ENCODE results near the gene CTNND1. TPM values are rescaled to one million over a fixed set of nuclear protein-coding genes. Genes with fewer than 3 reads are reported as not detected.

The CTNND1 gene
- total RNA-seq, 1 donor: 140 TPM

- Histone ChIP-seq H4K20me1 (ENCODE audit: insufficient read depth, low read length) (peaks cover 61% of the 10 kb centered on the region), H2AFZ (ENCODE audit: low read length) (no peak overlapping the region)
Measured at GRCh38 chr11:57771365-57771764, 9.8 kb downstream of the CTNND1 start.

DNA sequence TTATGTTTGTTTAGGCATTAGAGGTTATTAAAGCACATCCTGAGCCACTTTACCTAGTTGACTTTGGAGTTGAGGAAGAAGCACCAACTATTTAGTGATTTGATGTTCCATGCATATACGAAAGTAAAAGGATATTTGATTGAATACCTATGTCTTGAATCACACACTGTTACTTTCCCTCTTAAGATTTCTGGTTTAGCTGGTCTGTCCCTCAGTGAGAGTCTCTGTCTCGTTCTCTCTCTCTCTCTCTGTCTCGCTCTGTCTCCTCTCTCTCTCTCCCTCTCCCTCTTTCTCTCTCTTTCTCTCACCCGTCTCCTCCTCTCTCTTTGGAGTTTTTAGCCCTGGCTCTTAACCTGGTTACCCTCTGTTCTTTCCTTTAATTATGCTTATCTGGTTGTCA is 11.0 kb downstream of the CTNND1 start:
- peak overlapping the region; percentile 15 for H3K4me2 ChIP-seq (ENCODE audit: insufficient read depth, low read length)

More at GRCh38 chr11:57771365-57771764, 9.8 kb downstream of the CTNND1 start:
- Histone ChIP-seq H3K27ac (ENCODE audit: low read depth, low read length) (no peak overlapping the region), H3K4me2 (ENCODE audit: insufficient read depth, low read length) (no peak overlapping the region), H3K36me3 (ENCODE audit: insufficient read depth, low read length) (peaks cover 7% of the 10 kb centered on the region), H3K9me3 (ENCODE audit: low read depth, low read length) (no peaks in the 10 kb centered on the region), H3K4me1 (ENCODE audit: insufficient read depth, low read length) (peaks cover 30% of the 10 kb centered on the region), H3K27me3 (ENCODE audit: insufficient read depth, low read length) (no peaks in the 10 kb centered on the region), H3K4me3 (ENCODE audit: insufficient read depth, low read length) (no peak overlapping the region), H3K79me2 (ENCODE audit: insufficient read depth, low read length) (peaks cover 95% of the 10 kb centered on the region)
- DNase-seq (ENCODE audit: insufficient read length, low spot score, missing footprints): no peak
- TF ChIP-seq, protein P1, sequence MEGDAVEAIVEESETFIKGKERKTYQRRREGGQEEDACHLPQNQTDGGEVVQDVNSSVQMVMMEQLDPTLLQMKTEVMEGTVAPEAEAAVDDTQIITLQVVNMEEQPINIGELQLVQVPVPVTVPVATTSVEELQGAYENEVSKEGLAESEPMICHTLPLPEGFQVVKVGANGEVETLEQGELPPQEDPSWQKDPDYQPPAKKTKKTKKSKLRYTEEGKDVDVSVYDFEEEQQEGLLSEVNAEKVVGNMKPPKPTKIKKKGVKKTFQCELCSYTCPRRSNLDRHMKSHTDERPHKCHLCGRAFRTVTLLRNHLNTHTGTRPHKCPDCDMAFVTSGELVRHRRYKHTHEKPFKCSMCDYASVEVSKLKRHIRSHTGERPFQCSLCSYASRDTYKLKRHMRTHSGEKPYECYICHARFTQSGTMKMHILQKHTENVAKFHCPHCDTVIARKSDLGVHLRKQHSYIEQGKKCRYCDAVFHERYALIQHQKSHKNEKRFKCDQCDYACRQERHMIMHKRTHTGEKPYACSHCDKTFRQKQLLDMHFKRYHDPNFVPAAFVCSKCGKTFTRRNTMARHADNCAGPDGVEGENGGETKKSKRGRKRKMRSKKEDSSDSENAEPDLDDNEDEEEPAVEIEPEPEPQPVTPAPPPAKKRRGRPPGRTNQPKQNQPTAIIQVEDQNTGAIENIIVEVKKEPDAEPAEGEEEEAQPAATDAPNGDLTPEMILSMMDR (IDR thresholded peaks at IDR 0.05; ENCODE audit: extremely low read depth, low read depth, low read length): no peak

DNA sequence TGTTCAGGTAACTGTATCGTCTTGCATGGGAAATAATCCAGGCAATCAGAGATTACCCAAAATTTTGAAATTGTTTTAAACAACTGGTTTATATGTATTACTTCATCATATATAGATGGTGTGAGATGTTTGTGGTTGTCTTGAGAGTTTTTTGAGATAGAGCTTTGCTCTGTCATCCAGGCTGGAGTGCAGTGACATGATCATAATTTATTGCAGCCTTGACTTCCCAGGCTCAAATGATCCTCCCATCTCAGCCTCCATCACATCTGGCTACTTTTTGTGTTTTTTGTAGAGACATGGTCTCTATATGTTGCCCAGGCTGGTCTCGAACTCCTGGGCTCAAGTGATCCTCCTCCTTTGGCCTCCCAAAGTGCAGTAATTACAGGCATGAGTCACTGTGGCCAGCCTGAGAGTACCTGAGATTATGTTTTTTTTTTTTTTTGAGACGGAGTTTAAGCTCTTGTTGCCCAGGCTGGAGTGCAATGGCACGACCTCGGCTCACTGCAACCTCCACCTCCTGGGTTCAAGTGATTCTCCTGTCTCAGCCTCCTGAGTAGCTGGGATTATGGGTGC is 11.5 kb downstream of the CTNND1 start:
- Histone ChIP-seq H4K20me1 (ENCODE audit: insufficient read depth, low read length) (peaks cover 57% of the 10 kb centered on the region), H3K79me2 (ENCODE audit: insufficient read depth, low read length) (peaks cover 95% of the 10 kb centered on the region), H2AFZ (ENCODE audit: low read length) (no peak overlapping the region), H3K36me3 (ENCODE audit: insufficient read depth, low read length) (no peaks in the 10 kb centered on the region), H3K4me3 (ENCODE audit: insufficient read depth, low read length) (no peak overlapping the region), H3K27me3 (ENCODE audit: insufficient read depth, low read length) (no peaks in the 10 kb centered on the region), H3K9me3 (ENCODE audit: low read depth, low read length) (no peaks in the 10 kb centered on the region), H3K4me1 (ENCODE audit: insufficient read depth, low read length) (peaks cover 47% of the 10 kb centered on the region), H3K4me2 (ENCODE audit: insufficient read depth, low read length) (no peak overlapping the region), H3K27ac (ENCODE audit: low read depth, low read length) (peak overlapping the region; percentile 36)
- DNase-seq (ENCODE audit: insufficient read length, low spot score, missing footprints): no peak
- TF ChIP-seq, protein P1 (IDR thresholded peaks at IDR 0.05; ENCODE audit: extremely low read depth, low read depth, low read length): no peak

More for the DNA sequence above, 11.0 kb downstream of the CTNND1 start:
- H3K4me1 ChIP-seq (ENCODE audit: insufficient read depth, low read length): peaks cover 42% of the 10 kb centered on the region
- H3K79me2 ChIP-seq (ENCODE audit: insufficient read depth, low read length): peaks cover 95% of the 10 kb centered on the region
- TF ChIP-seq, protein P1 (IDR thresholded peaks at IDR 0.05; ENCODE audit: extremely low read depth, low read depth, low read length): no peak
- H3K27ac ChIP-seq (ENCODE audit: low read depth, low read length): peak overlapping the region; percentile 36
- no peak overlapping the region for H2AFZ ChIP-seq (ENCODE audit: low read length)
- peaks cover 55% of the 10 kb centered on the region for H4K20me1 ChIP-seq (ENCODE audit: insufficient read depth, low read length)
- H3K9me3 ChIP-seq (ENCODE audit: low read depth, low read length): no peaks in the 10 kb centered on the region
- H3K27me3 ChIP-seq (ENCODE audit: insufficient read depth, low read length): no peaks in the 10 kb centered on the region
- no peak overlapping the region for H3K4me3 ChIP-seq (ENCODE audit: insufficient read depth, low read length)
- H3K36me3 ChIP-seq (ENCODE audit: insufficient read depth, low read length): peaks cover under 1% of the 10 kb centered on the region
- DNase-seq (ENCODE audit: insufficient read length, low spot score, missing footprints): peak; percentile 57

DNA sequence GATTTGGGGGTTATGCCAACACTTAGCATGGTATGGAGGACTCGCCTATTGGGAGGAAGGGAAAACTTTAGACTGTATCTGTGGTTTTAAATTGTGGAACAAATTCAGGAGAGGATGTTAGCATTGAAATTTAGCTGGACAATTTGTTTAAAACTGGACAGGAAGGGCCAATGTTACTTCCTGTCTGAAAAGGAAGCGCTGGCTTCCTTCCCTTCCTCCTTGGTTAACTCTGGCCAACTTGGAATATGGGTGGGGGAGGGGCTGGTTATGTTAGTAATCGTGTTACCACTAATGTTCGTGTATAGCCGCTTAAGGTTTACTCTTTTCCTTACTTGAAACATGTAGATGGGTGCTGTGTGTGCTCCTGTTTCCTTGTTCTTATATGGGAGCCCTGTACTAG is 13.9 kb downstream of the CTNND1 start:
- peaks cover 94% of the 10 kb centered on the region for H3K79me2 ChIP-seq (ENCODE audit: insufficient read depth, low read length)
- H3K27me3 ChIP-seq (ENCODE audit: insufficient read depth, low read length): no peaks in the 10 kb centered on the region
- H3K36me3 ChIP-seq (ENCODE audit: insufficient read depth, low read length): no peaks in the 10 kb centered on the region
- H4K20me1 ChIP-seq (ENCODE audit: insufficient read depth, low read length): peaks cover 68% of the 10 kb centered on the region
- peak overlapping the region; percentile 49 for H3K4me3 ChIP-seq (ENCODE audit: insufficient read depth, low read length)
- peak overlapping the region; percentile 96 for H3K27ac ChIP-seq (ENCODE audit: low read depth, low read length)
- no peak for DNase-seq (ENCODE audit: insufficient read length, low spot score, missing footprints)
- H2AFZ ChIP-seq (ENCODE audit: low read length): no peak overlapping the region
- peak overlapping the region; percentile 73 for H3K4me2 ChIP-seq (ENCODE audit: insufficient read depth, low read length)
- H3K9me3 ChIP-seq (ENCODE audit: low read depth, low read length): no peaks in the 10 kb centered on the region
- TF ChIP-seq, protein P1 (IDR thresholded peaks at IDR 0.05; ENCODE audit: extremely low read depth, low read depth, low read length): no peak
- peaks cover 63% of the 10 kb centered on the region for H3K4me1 ChIP-seq (ENCODE audit: insufficient read depth, low read length)

Data from osteoblast (primary cell).